HepG2 (cell line): Measurements from ENCODE around the gene TMEM132D. TPM values are rescaled to one million over a fixed set of nuclear protein-coding genes. Genes with fewer than 3 reads are reported as not detected.

Experiments used
- ATAC-seq: fragments of 200-7000 bp; cut with Tn5 transposase; 3 replicates; pipeline ENCODE4 v1.9.1; 2020; ENCODE audit warnings: mild to moderate bottlenecking, moderate library complexity
- BruUV-seq: library from RNA; stranded (reverse); fragments of 400-500 nt; replicated peaks from 2 replicates; lab custom pipeline; 2021; lab: Mats Ljungman, UMichigan
- CTCF ChIA-PET: fragments of 300-600 bp; formaldehyde crosslinking; extraction: SDS; loops from one replicate; lab custom pipeline; 2021; ENCODE audit warnings: low total read pairs, inconsistent platforms, low intra/inter-chr PET ratio; lab: Yijun Ruan, JAX
- POLR2A ChIA-PET: fragments of 350-600 bp; sonication (Branson Sonifier 250); formaldehyde crosslinking; loops from one replicate; lab custom pipeline; 2020; ENCODE audit warnings: antibody characterized with exemption, inconsistent platforms; lab: Yijun Ruan, JAX
- DNase-seq: peaks from one replicate; pipeline ENCODE4 v3.0.0-alpha.2; 2015; ENCODE audit warnings: low spot score
- FAIRE-seq: peaks from 3 replicates; lab custom pipeline; 2011; peaks lifted over from hg19 to GRCh38; lab: Jason Lieb, UNC
- H2AFZ ChIP-seq: one replicate; pipeline ENCODE4 v1.6.1; 2011; ENCODE audit warnings: low read length, inconsistent platforms
- H3K27ac ChIP-seq: fragments of 300-600 bp; 3 replicates; pipeline ENCODE4 v1.8.0; 2011; ENCODE audit warnings: mixed run types, mild to moderate bottlenecking, mixed read lengths, low read length, inconsistent platforms; ENCODE audit not compliant: insufficient read depth; ENCODE audit errors: extremely low read length
- H3K27me3 ChIP-seq, 2 experiments: fragments of 200-600 bp in 1 of 2; 2 replicates in 1 of 2; 3 replicates in 1 of 2; pipeline versions ENCODE4 v1.6.0 to v1.8.0; 2011; ENCODE audit warnings: low read length in 2 of 2, mild to moderate bottlenecking in 2 of 2, moderate library complexity in 2 of 2, inconsistent platforms in 1 of 2; ENCODE audit not compliant: insufficient read depth in 2 of 2, control insufficient read depth in 1 of 2
- H3K36me3 ChIP-seq, 2 experiments: fragments of 200-600 bp in 1 of 2; replicated peaks in 1 of 2; 2 replicates in 1 of 2; 3 replicates in 1 of 2; pipeline versions ENCODE4 v1.5.1 to v1.8.0; 2011; ENCODE audit warnings: low read length in 2 of 2, inconsistent platforms in 1 of 2; ENCODE audit not compliant: insufficient read depth in 2 of 2, control insufficient read depth in 1 of 2
- H3K4me1 ChIP-seq: 2 replicates; pipeline ENCODE4 v1.5.1; 2012; ENCODE audit warnings: low read length, inconsistent platforms; ENCODE audit not compliant: insufficient read depth
- H3K4me2 ChIP-seq: 2 replicates; pipeline ENCODE4 v1.6.0; 2011; ENCODE audit warnings: low read depth, low read length, inconsistent platforms
- H3K4me3 ChIP-seq, 3 experiments: fragments of 200-600 bp in 1 of 3; sonication (generic), shearing (Covaris generic) in 1 of 3; replicated peaks in 1 of 3; 2 replicates each; pipeline ENCODE4 v1.5.1; 2011 to 2016; ENCODE audit warnings: low read length in 3 of 3, inconsistent platforms in 2 of 3, low read depth in 2 of 3, mild to moderate bottlenecking in 2 of 3, control low read depth in 1 of 3, mixed read lengths in 1 of 3; ENCODE audit not compliant: insufficient read depth in 1 of 3
- H3K79me2 ChIP-seq: one replicate; pipeline ENCODE4 v1.6.1; 2011; ENCODE audit warnings: low read length, inconsistent platforms; ENCODE audit not compliant: insufficient read depth
- H3K9ac ChIP-seq: 2 replicates; pipeline ENCODE4 v1.6.0; 2011; ENCODE audit warnings: mild to moderate bottlenecking, low read depth, low read length, inconsistent platforms; ENCODE audit not compliant: insufficient read depth
- H3K9me3 ChIP-seq: 2 replicates; pipeline ENCODE4 v1.5.1; 2012; ENCODE audit warnings: mild to moderate bottlenecking, low read length
- H4K20me1 ChIP-seq: 2 replicates; pipeline ENCODE4 v1.6.0; 2011; ENCODE audit warnings: inconsistent platforms, mild to moderate bottlenecking, low read length, moderate library complexity; ENCODE audit not compliant: insufficient read depth
- ELF1 ChIP-seq: sonication (generic); formaldehyde crosslinking; IDR thresholded peaks from 2 replicates; pipeline ENCODE4 v1.4.0; 2020; ENCODE audit warnings: missing genetic modification reagents
- GATAD1 ChIP-seq: IDR thresholded peaks from 2 replicates; pipeline ENCODE4 v1.6.1; 2016; ENCODE audit warnings: missing genetic modification reagents, missing compliant biosample characterization
- JDP2 ChIP-seq: sonication (generic); formaldehyde crosslinking; IDR thresholded peaks from 2 replicates; pipeline ENCODE4 v1.8.1; 2022; ENCODE audit warnings: missing genetic modification reagents, borderline replicate concordance
- RAD21 ChIP-seq: fragments of 450-650 bp; formaldehyde crosslinking; IDR thresholded peaks from 2 replicates; pipeline ENCODE4 v1.5.0; 2020; ENCODE audit warnings: mild to moderate bottlenecking
- SMC3 ChIP-seq: IDR thresholded peaks from 2 replicates; pipeline ENCODE4 v1.6.1; 2011; ENCODE audit warnings: low read length, improper control_type of control experiment
- STAG1 ChIP-seq: sonication (generic); formaldehyde crosslinking; IDR thresholded peaks from 2 replicates; pipeline ENCODE4 v1.4.0; 2020; ENCODE audit warnings: missing genetic modification reagents
- TCF12 ChIP-seq, 2 experiments: fragments of 450-650 bp in 1 of 2; sonication (generic) in 1 of 2; formaldehyde crosslinking in 1 of 2; IDR thresholded peaks; 2 replicates each; pipeline versions ENCODE4 v1.6.1 to v1.8.0; 2017 to 2022; ENCODE audit warnings: antibody characterized with exemption in 1 of 2, mild to moderate bottlenecking in 1 of 2, missing genetic modification reagents in 1 of 2, moderate library complexity in 1 of 2
- ZNF292 ChIP-seq: sonication (generic); formaldehyde crosslinking; IDR thresholded peaks from 2 replicates; pipeline ENCODE4 v1.8.1; 2022; ENCODE audit warnings: mild to moderate bottlenecking, low read depth, missing genetic modification reagents, borderline replicate concordance
- ZNF883 ChIP-seq: sonication (generic); formaldehyde crosslinking; IDR thresholded peaks from 2 replicates; pipeline ENCODE4 v1.5.1; 2020; ENCODE audit warnings: mild to moderate bottlenecking, missing genetic modification reagents; ENCODE audit errors: not compliant biosample characterization
- WGBS: methylation state at CpG from one replicate; pipeline ENCODE4 v1.1.6; 2017; ENCODE audit warnings: low lambda C conversion rate; 5-methylcytosine and 5-hydroxymethylcytosine counted together
- in situ Hi-C: cut with HindIII; loops from 2 replicates; pipeline ENCODE4 v1.10.0; 2017; ENCODE audit warnings: low pct_unique_long_range_greater_than_20kb; ENCODE audit not compliant: extremely low pct_ligation_motif_present
- intact Hi-C: fragments of 100-400 bp; cut with micrococcal nuclease; formaldehyde crosslinking; loops from one replicate; pipeline ENCODE4 v1.10.0; 2022; ENCODE audit not compliant: unreplicated experiment
- polyA plus RNA-seq, 8 experiments: library from polyadenylated mRNA; depleted of rRNA in 3 of 8; stranded (reverse) in 7 of 8; unstranded in 1 of 8; fragments of >200 nt; fragmentation: Illumina TruSeq in 4 of 8; extraction: Trizol in 4 of 8; gene quantifications; 2 replicates each; pipeline versions ENCODE4 v1.2.1 to v1.2.3, GENCODE V29; 2011 to 2016; ENCODE audit warnings: low read depth in 4 of 8, missing spikeins in 1 of 8, mixed read lengths in 1 of 8; ENCODE audit not compliant: insufficient read depth in 1 of 8
- total RNA-seq, 5 experiments: library from RNA; depleted of rRNA; stranded (reverse); fragments of >200 nt; fragmentation: Illumina TruSeq; extraction: Trizol; gene quantifications; 2 replicates each; pipeline ENCODE4 v1.2.3, GENCODE V29; 2016; ENCODE audit warnings: low read depth in 1 of 5
- TF ChIP-seq, protein P1 (sequence below): sonication (generic); formaldehyde crosslinking; IDR thresholded peaks from 2 replicates; pipeline ENCODE4 v1.4.0; 2020; ENCODE audit warnings: missing genetic modification reagents
- TF ChIP-seq, protein P2 (sequence below): sonication (generic); formaldehyde crosslinking; IDR thresholded peaks from 2 replicates; pipeline ENCODE4 v1.5.0; 2020; ENCODE audit warnings: mild to moderate bottlenecking, missing genetic modification reagents, moderate library complexity

The TMEM132D gene
- total and polyA plus RNA-seq, 2 of the 13 experiments (the other 11 are each of a cell fraction or from before 2014, with no cell fraction given), result not detected

DNA sequence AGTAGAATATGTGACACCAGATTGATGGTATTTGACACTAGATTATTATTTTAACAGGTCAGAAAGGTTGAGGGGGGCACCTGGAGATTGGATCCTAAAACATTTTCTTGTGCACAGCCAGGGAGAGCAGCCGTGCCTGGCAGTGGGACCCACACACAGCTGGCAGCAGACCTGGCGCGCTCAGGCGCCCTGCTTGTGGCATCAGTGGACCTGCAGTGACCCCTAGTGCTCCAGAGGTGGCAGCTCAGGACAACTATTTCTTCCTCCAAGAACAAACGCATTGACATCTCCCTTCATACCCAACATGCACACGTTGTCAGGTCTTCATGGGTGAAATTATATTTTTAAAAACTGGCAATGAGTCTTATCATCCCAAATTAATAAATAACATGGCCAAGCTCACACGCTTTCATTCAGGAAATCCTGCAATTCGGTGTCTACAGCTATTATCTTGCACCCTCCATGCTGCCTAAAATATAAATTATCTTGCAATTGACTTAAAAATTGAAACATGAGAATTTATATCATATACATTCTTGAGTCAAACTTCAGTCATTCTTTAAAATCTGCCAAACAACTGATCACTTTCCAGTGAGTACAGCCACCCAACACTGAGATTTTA, 7.7 kb upstream of the TMEM132D start:
- intact Hi-C loops, result loop anchor here (5.0 kb wide), 1 partner anchor 944 kb away; no protein-coding TSS in a partner anchor
- CTCF ChIA-PET, result interaction anchor here (1.1 to 1.6 kb wide), 5 partner anchors 718 to 1653 kb away, joined by 3 to 19 read pairs (median 6); no protein-coding TSS in a partner anchor
- peak; percentile 30 for DNase-seq

More for the DNA sequence above, 7.7 kb upstream of the TMEM132D start:
- H3K27me3 ChIP-seq, result peaks cover 0 to 17% of the 10 kb centered on the region in 2 experiments; a peak in 3 of 5 replicates
- POLR2A ChIA-PET, result no interaction called here
- H3K4me3 ChIP-seq, result no peak overlapping the region
- no peak overlapping the region for H3K4me2 ChIP-seq
- TF ChIP-seq ZNF292 (CRISPR knock-in tag) (no peak), SMC3 (peak; percentile 38), ZNF883 (CRISPR knock-in tag) (no peak), ELF1 (CRISPR knock-in tag) (no peak), JDP2 (CRISPR knock-in tag) (no peak), STAG1 (CRISPR knock-in tag) (peak; percentile 97), GATAD1 (no peak), TCF12 (IDR thresholded peaks at IDR 0.05) (no peak), TCF12 (CRISPR knock-in tag; IDR thresholded peaks at IDR 0.05) (no peak), RAD21 (CRISPR knock-in tag) (peak; percentile 78)
- TF ChIP-seq, protein P1, sequence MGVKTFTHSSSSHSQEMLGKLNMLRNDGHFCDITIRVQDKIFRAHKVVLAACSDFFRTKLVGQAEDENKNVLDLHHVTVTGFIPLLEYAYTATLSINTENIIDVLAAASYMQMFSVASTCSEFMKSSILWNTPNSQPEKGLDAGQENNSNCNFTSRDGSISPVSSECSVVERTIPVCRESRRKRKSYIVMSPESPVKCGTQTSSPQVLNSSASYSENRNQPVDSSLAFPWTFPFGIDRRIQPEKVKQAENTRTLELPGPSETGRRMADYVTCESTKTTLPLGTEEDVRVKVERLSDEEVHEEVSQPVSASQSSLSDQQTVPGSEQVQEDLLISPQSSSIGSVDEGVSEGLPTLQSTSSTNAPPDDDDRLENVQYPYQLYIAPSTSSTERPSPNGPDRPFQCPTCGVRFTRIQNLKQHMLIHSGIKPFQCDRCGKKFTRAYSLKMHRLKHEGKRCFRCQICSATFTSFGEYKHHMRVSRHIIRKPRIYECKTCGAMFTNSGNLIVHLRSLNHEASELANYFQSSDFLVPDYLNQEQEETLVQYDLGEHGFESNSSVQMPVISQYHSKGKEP, result no peak
- TF ChIP-seq, protein P2, sequence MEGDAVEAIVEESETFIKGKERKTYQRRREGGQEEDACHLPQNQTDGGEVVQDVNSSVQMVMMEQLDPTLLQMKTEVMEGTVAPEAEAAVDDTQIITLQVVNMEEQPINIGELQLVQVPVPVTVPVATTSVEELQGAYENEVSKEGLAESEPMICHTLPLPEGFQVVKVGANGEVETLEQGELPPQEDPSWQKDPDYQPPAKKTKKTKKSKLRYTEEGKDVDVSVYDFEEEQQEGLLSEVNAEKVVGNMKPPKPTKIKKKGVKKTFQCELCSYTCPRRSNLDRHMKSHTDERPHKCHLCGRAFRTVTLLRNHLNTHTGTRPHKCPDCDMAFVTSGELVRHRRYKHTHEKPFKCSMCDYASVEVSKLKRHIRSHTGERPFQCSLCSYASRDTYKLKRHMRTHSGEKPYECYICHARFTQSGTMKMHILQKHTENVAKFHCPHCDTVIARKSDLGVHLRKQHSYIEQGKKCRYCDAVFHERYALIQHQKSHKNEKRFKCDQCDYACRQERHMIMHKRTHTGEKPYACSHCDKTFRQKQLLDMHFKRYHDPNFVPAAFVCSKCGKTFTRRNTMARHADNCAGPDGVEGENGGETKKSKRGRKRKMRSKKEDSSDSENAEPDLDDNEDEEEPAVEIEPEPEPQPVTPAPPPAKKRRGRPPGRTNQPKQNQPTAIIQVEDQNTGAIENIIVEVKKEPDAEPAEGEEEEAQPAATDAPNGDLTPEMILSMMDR (CRISPR knock-in tag), result peak; percentile 90
- no peak overlapping the region for H2AFZ ChIP-seq
- H3K9me3 ChIP-seq, result no peaks in the 10 kb centered on the region
- no peaks in the 10 kb centered on the region for H3K4me1 ChIP-seq
- no TSS peak for BruUV-seq
- in situ Hi-C loops, result loop anchor here (5.0 to 25.0 kb wide), 4 partner anchors 724 to 1657 kb away; no protein-coding TSS in a partner anchor
- H3K27ac ChIP-seq, result no peak overlapping the region
- 2% methylated on average over 8 of the region's 8 CpGs for WGBS
- no peak overlapping the region for H3K9ac ChIP-seq
- H4K20me1 ChIP-seq, result no peaks in the 10 kb centered on the region
- FAIRE-seq, result peak; percentile 28
- ATAC-seq, result peak; percentile 88
- no peaks in the 10 kb centered on the region for H3K36me3 ChIP-seq
- H3K79me2 ChIP-seq, result no peaks in the 10 kb centered on the region
